H4 (cell line): Measurements from ENCODE around the gene RFC4. TPM values are rescaled to one million over a fixed set of nuclear protein-coding genes. Genes with fewer than 3 reads are reported as not detected.
"Not testable (repeated sequence)": the region's sequence is repeated elsewhere in the genome, so short reads cannot be mapped to it uniquely, and the experiment has no call there.

Source experiments
- DNase-seq: peaks from one replicate; pipeline ENCODE4 v3.0.0-alpha.2; 2015; ENCODE audit warnings: low spot score
- total RNA-seq: library from RNA; depleted of rRNA; stranded (reverse); fragments of >200 nt; shearing (Covaris generic); gene quantifications from 2 replicates; pipeline ENCODE4 v1.2.3, GENCODE V29; 2014; rRNA removed

Gene RFC4
- 131 and 150 TPM in 2 replicates for total RNA-seq

DNA sequence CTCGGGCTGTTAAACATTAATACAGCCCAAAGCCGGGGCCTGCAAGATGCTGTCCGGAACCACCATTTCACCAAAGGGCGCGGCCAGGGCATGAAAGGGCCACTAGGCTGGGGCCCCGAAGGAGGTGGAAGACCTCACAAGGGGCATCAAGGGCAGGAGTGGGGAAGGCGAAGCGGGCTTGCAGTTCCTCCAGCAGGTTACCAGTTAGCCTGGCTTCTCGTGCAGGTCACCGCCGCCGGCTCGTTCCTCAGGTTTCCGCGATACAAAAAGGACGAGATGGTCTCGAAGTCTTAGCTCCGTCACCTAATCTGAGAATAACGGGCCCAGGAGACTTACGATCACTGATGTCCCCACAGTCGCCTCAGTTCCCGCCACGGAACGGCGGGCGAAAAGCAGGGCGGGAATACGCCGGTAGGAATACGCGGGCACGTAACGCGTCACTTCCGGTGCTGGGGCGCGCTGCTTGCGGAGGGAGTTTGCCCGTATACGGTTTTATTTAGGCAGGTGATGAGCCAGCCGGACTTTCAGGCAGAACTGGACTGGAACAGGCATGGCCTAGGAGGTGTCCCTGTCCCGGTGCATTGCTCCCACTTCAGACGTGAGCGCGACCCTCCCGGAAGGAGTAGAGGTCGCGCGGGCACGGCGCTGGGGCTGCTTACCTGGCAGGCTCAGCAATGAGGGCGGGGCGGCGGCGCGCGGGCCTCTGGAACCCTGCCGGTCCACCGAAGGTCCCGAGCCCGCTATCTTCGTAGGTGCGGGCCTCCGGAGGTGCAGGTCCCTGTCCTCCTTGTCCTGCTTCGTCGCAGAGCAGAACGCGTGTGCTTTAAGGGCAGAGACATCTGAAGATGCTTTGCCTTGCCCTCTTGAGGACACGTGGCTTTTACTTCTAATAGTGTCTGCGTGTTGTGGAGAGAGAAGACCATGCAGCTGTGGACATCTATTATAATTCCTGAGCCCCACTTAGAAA lies at the start of gene RFC4:
TSS of gene RFC4 (minus strand) at position 394 of the 967 bp plus-strand sequence. CDS start 1,769 bp downstream, outside the sequence.
- DNase-seq, result peak; percentile 88

DNA sequence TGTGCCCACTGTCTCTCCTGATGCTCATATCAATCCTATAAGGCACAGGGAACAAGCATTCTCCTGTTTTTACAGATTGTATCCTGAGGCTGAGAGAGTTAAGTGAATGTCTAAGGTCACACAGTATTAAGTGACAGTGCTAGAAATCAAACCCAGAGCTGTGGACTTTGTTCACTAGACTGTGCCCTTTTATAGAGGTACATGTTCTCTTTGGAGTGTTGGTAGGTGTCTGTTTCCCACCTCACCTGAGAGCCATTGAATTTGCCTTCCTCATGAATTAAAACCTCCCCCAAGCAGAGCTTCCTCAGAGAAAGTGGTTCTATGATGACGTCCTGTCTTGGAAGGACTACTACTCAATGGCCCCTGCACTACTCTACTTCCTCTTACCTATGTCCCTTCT lies 48.7 kb upstream of the RFC4 start:
- DNase-seq, result no peak

DNA sequence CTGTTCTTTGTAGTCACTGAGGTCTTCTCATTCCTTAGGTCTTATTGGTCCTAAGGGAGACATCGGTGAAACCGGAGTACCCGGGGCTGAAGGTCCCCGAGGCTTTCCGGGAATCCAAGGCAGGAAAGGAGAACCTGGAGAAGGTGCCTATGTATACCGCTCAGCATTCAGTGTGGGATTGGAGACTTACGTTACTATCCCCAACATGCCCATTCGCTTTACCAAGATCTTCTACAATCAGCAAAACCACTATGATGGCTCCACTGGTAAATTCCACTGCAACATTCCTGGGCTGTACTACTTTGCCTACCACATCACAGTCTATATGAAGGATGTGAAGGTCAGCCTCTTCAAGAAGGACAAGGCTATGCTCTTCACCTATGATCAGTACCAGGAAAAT lies 47.9 kb upstream of the RFC4 start:
- no peak for DNase-seq

GRCh38 chr3:186852994-186853393 lies 46.7 kb upstream of the RFC4 start:
- DNase-seq, result no peak

GRCh38 chr3:186851835-186852234 lies 45.6 kb upstream of the RFC4 start:
- not testable (repeated sequence) for DNase-seq

DNA sequence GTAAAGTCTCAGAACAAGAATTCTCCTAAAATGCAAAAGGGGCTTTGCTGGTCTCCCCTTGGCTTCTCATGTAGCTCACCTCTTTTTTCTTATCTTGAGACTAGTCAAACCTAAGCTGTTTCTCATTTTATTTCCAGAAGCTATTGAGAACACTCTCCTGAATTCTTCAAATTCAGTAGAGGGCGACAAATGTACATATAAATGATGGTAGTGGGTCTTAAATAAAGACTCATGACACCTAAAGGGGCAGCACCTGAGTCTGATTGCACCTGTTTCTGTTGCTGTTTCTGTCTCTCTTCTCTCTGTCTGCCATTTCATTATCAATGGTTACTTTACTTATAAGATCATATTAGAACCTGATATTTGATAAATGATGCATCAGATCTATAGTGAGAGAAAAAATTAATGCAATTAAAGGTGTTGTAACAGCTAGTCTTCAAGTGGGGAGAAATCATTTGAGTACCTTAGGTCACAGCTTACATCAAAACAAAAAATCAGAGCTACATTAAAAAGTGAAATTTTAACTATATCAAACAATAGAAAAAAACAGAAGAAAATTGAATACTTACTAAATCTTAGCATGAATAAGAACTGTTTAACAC lies 43.2 kb upstream of the RFC4 start:
- peak; percentile 50 for DNase-seq

DNA sequence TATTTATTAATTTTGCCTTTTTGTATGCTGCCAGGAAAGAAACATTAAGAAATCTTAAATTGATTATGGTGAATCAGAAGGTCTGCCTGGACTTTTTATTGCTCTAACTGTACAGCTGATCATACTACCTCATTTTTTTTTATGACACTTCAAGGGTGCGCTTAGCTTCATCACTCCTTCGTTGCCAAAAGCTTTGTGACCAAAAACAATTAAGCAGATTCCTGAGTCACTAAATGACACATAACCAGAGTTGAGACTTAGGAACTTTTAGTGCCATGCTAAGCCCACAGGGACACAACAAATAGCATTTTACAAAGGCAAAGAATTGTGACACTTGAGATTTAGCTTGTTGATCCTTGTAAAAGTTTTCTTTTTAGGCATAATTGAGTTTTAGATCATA lies 41.2 kb upstream of the RFC4 start:
- no peak for DNase-seq

GRCh38 chr3:186845756-186846155 lies 39.5 kb upstream of the RFC4 start:
- no peak for DNase-seq

DNA sequence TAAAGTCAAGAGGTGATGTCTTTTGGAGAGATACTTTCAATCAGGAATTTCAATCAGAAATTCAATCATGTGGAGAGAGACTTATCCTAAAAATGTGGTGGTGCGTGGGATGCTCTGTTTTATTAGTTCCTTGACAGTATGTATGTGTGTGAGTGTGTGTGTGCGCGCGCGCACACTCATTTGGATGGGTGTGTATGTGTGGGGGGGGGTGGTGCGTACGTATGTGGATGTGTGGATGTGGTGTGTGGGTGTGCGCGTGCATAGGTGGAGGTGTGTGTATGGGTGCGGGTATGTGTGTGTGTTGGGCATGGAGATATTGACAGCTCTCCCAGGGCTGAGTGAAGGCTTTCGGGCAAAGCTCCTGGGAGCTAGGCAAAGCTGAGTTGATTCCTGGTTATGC lies 38.6 kb upstream of the RFC4 start:
- DNase-seq, result no peak

DNA sequence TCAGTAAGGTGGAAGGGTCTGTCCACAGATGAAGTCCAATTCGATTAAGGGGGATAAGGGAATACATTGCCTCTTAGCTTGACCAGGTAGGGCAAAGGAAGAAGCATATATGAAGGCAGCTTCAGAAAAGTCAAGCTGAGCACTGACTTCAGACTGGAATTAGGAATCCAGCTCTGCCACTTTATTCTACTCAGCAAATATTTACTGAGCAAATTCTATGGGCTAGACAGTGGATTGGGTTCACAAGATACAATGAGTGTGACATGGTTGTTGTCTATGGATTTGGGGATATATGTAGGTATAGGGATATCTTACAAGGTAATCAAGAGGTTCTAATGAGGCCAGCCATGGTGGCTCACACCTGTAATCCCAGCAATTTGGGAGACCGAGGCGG lies 36.8 kb upstream of the RFC4 start:
- no peak for DNase-seq

DNA sequence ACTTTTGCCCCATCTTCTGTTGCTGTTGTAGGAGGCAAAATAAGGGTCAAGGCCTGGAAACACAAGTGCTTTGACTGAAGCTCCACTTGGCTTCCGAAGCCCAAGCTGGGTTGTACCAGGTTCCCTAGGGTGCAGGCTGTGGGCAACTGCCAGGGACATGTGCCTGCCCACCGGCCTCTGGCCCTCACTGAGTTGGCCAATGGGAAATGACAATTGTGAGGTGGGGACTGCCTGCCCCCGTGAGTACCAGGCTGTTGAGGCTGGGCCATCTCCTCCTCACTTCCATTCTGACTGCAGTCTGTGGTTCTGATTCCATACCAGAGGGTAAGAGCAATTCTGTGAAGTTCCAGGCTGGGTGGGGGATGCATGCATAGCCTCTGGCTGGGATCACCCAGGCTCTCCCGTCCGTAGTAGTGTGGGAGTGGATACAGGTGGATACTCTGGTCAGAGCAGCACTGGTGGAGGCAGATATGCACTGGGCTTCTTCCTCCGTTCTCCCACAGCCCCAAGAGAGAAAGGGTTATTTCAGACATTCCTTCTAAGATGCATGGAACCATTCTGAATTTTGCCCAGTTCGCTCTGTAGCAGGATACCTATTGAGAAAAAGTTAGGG lies 36.2 kb upstream of the RFC4 start, which contains the start of gene ADIPOQ:
TSS of gene ADIPOQ (plus strand) at position 285 of the 613 bp plus-strand sequence. CDS start 10,349 bp downstream, outside the sequence.
- no peak for DNase-seq

DNA sequence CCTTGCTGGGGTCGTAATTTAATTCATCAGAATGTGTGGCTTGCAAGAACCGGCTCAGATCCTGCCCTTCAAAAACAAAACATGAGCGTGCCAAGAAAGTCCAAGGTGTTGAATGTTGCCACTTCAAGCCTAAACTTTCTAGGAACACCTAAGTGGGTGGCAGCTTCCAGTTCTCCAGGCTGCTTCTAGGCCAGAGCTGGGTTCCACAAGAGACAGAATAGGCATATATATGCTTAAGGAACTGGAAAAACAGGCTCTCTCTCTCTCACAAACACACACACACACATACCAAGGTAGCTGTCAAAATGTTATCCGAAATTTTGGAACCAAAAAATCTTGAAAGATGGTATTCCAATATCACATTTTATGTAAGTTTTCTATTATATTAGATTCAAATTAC lies 35.3 kb upstream of the RFC4 start:
- no peak for DNase-seq

DNA sequence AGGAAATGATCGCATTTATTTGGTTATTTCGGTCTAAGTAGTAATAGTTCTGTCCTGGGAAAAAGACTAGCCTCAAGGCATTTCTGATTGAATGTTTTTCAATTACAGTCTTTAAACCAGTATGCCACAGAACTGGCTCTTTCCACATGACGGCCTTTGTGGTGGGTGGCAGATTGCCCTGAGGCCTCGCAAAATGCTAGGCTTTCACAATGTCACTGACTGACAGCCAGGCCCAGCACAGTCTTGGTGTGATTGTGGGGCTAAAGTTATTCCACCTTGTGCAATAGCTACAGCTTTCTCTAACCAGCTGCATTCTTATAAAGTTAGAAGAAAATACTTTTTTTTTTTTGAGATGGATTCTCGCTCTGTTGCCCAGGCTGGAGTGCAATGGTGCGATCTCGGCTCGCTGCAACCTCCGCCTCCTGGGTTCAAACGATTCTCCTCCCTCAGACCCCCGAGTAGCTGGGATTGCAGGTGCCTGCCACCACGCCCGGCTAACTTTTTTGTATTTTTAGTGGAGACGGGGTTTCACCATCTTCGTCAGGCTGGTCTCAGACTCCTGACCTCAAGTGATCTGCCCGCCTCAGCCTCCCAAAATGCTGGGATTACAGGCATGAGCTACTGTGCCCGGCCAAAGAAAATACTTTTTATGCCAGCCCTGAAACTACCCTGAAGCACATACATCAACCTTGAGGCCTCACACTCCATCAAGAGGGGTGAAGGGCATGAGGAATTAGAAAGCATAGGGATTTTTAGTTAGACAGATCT lies 33.8 kb upstream of the RFC4 start:
- peak; percentile 76 for DNase-seq

DNA sequence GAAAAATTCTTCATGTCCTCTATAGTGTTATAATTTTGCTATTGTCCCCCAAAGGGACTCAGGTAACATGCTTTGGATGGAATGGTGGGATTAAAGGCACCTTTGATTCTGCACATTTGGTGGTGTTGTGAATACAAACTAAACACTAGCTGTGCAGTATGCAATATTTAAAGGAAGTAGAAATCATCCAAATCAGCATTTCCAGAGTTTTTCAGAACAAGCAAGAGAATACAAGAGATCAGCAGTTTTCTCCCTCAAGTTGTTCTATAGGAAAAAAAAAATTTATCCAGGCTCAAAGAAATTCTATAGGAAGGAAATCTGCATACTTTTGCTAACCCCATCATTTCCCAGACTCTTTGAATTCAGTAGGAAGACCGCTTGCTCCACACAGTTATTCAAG lies 26.0 kb upstream of the RFC4 start:
- no peak for DNase-seq

DNA sequence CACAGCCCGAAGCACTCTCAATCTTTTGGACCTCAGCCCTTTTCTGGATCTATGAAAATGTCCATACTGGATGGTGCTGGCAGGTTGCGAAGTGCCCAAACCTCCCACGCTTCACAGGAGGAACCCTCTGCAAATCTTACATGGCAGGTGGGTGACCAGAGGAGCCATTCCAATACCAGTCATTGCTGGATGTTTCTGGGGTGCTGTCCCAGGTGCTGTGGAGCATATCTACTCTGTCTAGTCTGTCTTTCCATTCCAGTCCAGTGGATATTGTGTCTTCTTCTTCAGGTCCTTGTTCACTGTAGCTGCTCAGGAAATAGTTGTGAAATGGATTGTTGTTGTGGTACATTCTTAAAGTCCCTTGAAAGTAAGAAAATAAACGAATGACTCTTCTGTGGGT lies 25.5 kb upstream of the RFC4 start:
- DNase-seq, result no peak

- no peak for DNase-seq
These were observed 22.1 kb upstream of the RFC4 start for GRCh38 chr3:186828340-186828739.

DNA sequence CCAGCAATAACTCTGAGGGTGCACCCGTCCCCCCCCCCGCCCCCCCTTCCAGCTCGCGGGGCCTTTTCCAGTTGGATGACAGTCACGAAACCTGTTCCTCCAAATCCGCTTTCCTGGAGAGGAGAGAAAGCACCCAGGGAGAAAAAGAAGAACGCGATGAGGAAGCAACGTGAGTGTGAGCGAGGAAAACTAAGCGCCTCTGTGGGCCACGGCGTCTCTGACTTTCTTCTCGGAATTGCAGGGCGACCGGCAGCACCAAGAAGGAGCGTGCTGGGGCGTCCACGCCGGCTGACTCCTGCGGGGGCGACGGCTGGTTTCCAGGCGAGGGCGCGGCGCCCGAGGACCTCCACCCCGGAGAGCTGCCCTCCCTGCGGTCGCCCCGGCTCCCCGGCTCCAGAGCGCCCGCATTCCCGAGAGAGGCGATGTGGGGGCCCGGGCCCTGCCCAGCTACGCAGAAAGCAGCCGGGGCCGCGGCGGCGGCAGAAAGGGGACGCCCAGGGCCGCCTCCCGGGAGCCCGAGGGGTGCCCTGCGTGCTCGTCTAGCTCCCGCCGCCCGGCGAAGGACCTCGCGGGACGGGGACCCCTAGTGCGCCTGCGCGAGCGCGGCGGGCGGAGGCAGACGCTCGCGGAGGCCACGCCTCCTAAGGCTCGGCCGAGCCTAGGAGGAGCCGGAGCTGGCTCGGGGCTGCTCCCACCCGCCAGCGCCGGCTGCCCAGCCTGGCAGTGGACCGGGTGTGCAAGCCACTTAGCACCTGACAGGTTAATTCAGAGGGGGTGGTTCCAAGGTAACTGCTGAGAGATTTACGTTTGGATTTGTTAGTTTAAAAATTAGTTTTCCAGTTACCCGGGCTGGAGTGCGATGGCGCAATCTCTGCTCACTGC lies 20.9 kb upstream of the RFC4 start:
- DNase-seq, result peak; percentile 82

GRCh38 chr3:186826410-186826975 lies 20.2 kb upstream of the RFC4 start:
- DNase-seq, result no peak

DNA sequence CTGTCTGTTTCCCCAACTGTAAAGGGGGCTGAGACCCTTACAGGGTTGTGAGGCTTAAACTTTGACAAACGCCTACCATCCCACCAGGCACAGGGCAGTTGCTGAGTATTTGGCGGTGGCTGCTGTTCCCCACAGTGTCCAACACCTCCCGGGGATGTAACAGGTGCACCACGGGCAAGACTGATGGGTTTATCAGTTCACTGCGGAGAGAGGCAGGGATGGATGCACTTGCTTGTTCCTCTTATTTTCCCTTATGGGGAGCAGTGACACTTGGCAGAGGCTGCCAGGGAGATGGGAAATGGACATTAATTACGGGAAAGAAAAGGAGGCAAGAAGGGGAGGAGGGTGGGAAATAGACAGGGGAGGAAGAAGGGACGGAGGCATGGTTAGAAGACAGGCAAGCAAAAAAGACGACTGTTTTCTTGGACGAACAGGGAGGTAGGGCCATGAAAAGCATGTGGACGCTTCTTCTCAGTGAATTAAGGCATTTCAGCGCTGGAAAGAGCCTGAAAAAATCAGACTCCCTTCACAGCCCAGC lies 19.7 kb upstream of the RFC4 start:
- no peak for DNase-seq

DNA sequence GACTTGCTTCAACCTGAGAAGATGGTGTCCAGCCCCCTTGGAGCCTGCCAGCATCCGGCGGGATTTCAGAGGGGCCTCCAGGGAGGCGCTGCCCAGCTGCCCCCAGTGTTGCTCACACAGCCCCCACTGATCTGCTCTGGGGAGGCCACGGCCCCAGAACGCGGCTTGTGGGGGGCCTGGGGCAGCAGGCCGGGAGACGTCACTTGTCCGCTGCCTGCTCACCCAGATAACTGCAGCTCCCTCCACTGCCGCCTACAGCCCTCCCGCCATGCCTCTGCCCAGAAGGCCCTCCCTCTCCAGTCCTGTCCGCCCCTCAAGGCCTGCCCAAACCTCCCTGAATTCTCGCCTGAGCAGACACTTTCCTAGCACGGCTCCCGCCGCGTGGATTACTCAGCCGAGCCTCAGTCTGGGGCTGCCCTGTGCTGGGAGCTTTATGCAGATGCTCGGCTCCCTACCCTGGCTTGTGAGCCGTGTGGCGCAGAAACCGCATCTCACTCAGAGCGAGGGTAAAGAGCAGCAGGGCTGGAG lies 19.1 kb upstream of the RFC4 start:
- DNase-seq, result no peak
